Loucy (cell line): ENCODE results near the gene RPTOR.

Source experiments
- H2AFZ ChIP-seq: fragments of 200-600 bp; sonication (generic); 2 replicates; pipeline ENCODE4 v1.6.0; 2016; ENCODE audit warnings: antibody characterized with exemption, mild to moderate bottlenecking, low read length, moderate library complexity
- H3F3A ChIP-seq: fragments of 200-600 bp; 2 replicates; pipeline ENCODE4 v1.6.0; 2016; ENCODE audit warnings: antibody characterized with exemption, low read depth, mild to moderate bottlenecking
- H3K27me3 ChIP-seq: fragments of 200-600 bp; sonication (generic); 2 replicates; pipeline ENCODE4 v1.6.1; 2014; ENCODE audit warnings: low read length, mild to moderate bottlenecking; ENCODE audit not compliant: insufficient read depth, poor library complexity, severe bottlenecking
- H3K36me3 ChIP-seq: fragments of 200-600 bp; sonication (generic); 2 replicates; pipeline ENCODE4 v1.6.1; 2016; ENCODE audit warnings: low read length; ENCODE audit not compliant: insufficient read depth
- H3K4me1 ChIP-seq: fragments of 200-600 bp; sonication (generic); 2 replicates; pipeline ENCODE4 v1.5.1; 2014; ENCODE audit warnings: low read length, mild to moderate bottlenecking; ENCODE audit not compliant: insufficient read depth, poor library complexity, severe bottlenecking
- H3K4me2 ChIP-seq: fragments of 200-600 bp; sonication (generic); 2 replicates; pipeline ENCODE4 v1.6.0; 2014; ENCODE audit warnings: antibody characterized with exemption, low read length, low read depth, mild to moderate bottlenecking; ENCODE audit not compliant: poor library complexity, severe bottlenecking
- H3K4me3 ChIP-seq: fragments of 200-600 bp; sonication (generic); 2 replicates; pipeline ENCODE4 v1.5.1; 2014; ENCODE audit warnings: low read length, mild to moderate bottlenecking, mixed read lengths; ENCODE audit not compliant: poor library complexity, severe bottlenecking
- H3K79me2 ChIP-seq: fragments of 200-600 bp; sonication (generic); 2 replicates; pipeline ENCODE4 v1.6.1; 2014; ENCODE audit warnings: low read length; ENCODE audit not compliant: insufficient read depth
- H3K9ac ChIP-seq: fragments of 200-600 bp; sonication (generic); 2 replicates; pipeline ENCODE4 v1.6.0; 2014; ENCODE audit warnings: mild to moderate bottlenecking, low read depth, low read length, moderate library complexity; ENCODE audit not compliant: poor library complexity, severe bottlenecking
- H3K9me2 ChIP-seq: fragments of 200-600 bp; sonication (generic); replicated peaks from 2 replicates; pipeline ENCODE4 v1.6.1; 2016; ENCODE audit warnings: low read depth, low read length, mixed read lengths
- H3K9me3 ChIP-seq: fragments of 200-600 bp; sonication (generic); 2 replicates; pipeline ENCODE4 v1.6.1; 2014; ENCODE audit warnings: mild to moderate bottlenecking, antibody characterized with exemption, low read length, low read depth; ENCODE audit not compliant: insufficient read depth
- H4K20me1 ChIP-seq: fragments of 200-600 bp; sonication (generic); 2 replicates; pipeline ENCODE4 v1.6.0; 2014; ENCODE audit warnings: antibody characterized with exemption, low read length, mild to moderate bottlenecking; ENCODE audit not compliant: insufficient read depth, poor library complexity, severe bottlenecking
- CTCF ChIP-seq: fragments of 200-600 bp; sonication (generic); conservative IDR thresholded peaks from 2 replicates; pipeline ENCODE4 v1.5.1; 2014; ENCODE audit warnings: mild to moderate bottlenecking, antibody characterized with exemption, low read length
- EZH2phosphoT487 ChIP-seq: fragments of 200-600 bp; IDR thresholded peaks from 2 replicates; pipeline ENCODE4 v1.6.1; 2018; ENCODE audit warnings: antibody characterized with exemption, mild to moderate bottlenecking, moderate library complexity, borderline replicate concordance

The RPTOR gene

GRCh38 chr17:80798595-80799537, 254.2 kb downstream of the RPTOR start:
- Histone ChIP-seq H3K79me2 (no peaks in the 10 kb centered on the region), H3K4me3 (no peak overlapping the region), H3K4me2 (no peak overlapping the region), H3K9ac (no peak overlapping the region), H3K9me2 (no peaks in the 10 kb centered on the region), H2AFZ (no peak overlapping the region), H3K4me1 (no peaks in the 10 kb centered on the region), H3K9me3 (no peaks in the 10 kb centered on the region), H4K20me1 (no peaks in the 10 kb centered on the region), H3K36me3 (peaks cover 19% of the 10 kb centered on the region; the same call in 1 of the 2 replicates), H3K27me3 (no peaks in the 10 kb centered on the region), H3F3A (no peaks in the 10 kb centered on the region)
- TF ChIP-seq CTCF (no peak), EZH2phosphoT487 (no peak)

- Histone ChIP-seq H3K9ac (no peak overlapping the region), H4K20me1 (no peaks in the 10 kb centered on the region), H3K4me2 (no peak overlapping the region), H3K36me3 (peaks cover 11% of the 10 kb centered on the region; the same call in 1 of the 2 replicates), H3K4me1 (no peaks in the 10 kb centered on the region), H3K79me2 (no peaks in the 10 kb centered on the region), H3K9me2 (no peaks in the 10 kb centered on the region), H3F3A (no peaks in the 10 kb centered on the region), H3K4me3 (no peak overlapping the region), H3K27me3 (no peaks in the 10 kb centered on the region), H3K9me3 (no peaks in the 10 kb centered on the region), H2AFZ (no peak overlapping the region)
- TF ChIP-seq CTCF (no peak), EZH2phosphoT487 (no peak)
These were observed 255.2 kb downstream of the RPTOR start for GRCh38 chr17:80799538-80800480.

GRCh38 chr17:80800481-80801391, 256.1 kb downstream of the RPTOR start:
- Histone ChIP-seq H3F3A (no peaks in the 10 kb centered on the region), H2AFZ (no peak overlapping the region), H3K4me2 (no peak overlapping the region), H4K20me1 (no peaks in the 10 kb centered on the region), H3K79me2 (no peaks in the 10 kb centered on the region), H3K9me3 (no peaks in the 10 kb centered on the region), H3K4me1 (no peaks in the 10 kb centered on the region), H3K9ac (no peak overlapping the region), H3K36me3 (peaks cover 9% of the 10 kb centered on the region; the same call in 1 of the 2 replicates), H3K27me3 (no peaks in the 10 kb centered on the region), H3K4me3 (no peak overlapping the region), H3K9me2 (no peaks in the 10 kb centered on the region)
- no peak for TF ChIP-seq EZH2phosphoT487
- TF ChIP-seq CTCF = no peak
